Loucy (cell line): ENCODE measurements around the gene SGK1.

Experiments
- H2AFZ ChIP-seq: fragments of 200-600 bp; sonication (generic); 2 replicates; pipeline ENCODE4 v1.6.0; 2016; ENCODE audit warnings: antibody characterized with exemption, mild to moderate bottlenecking, low read length, moderate library complexity
- H3F3A ChIP-seq: fragments of 200-600 bp; 2 replicates; pipeline ENCODE4 v1.6.0; 2016; ENCODE audit warnings: antibody characterized with exemption, low read depth, mild to moderate bottlenecking
- H3K27me3 ChIP-seq: fragments of 200-600 bp; sonication (generic); 2 replicates; pipeline ENCODE4 v1.6.1; 2014; ENCODE audit warnings: low read length, mild to moderate bottlenecking; ENCODE audit not compliant: insufficient read depth, poor library complexity, severe bottlenecking
- H3K36me3 ChIP-seq: fragments of 200-600 bp; sonication (generic); 2 replicates; pipeline ENCODE4 v1.6.1; 2016; ENCODE audit warnings: low read length; ENCODE audit not compliant: insufficient read depth
- H3K4me1 ChIP-seq: fragments of 200-600 bp; sonication (generic); 2 replicates; pipeline ENCODE4 v1.5.1; 2014; ENCODE audit warnings: low read length, mild to moderate bottlenecking; ENCODE audit not compliant: insufficient read depth, poor library complexity, severe bottlenecking
- H3K4me2 ChIP-seq: fragments of 200-600 bp; sonication (generic); 2 replicates; pipeline ENCODE4 v1.6.0; 2014; ENCODE audit warnings: antibody characterized with exemption, low read length, low read depth, mild to moderate bottlenecking; ENCODE audit not compliant: poor library complexity, severe bottlenecking
- H3K4me3 ChIP-seq: fragments of 200-600 bp; sonication (generic); 2 replicates; pipeline ENCODE4 v1.5.1; 2014; ENCODE audit warnings: low read length, mild to moderate bottlenecking, mixed read lengths; ENCODE audit not compliant: poor library complexity, severe bottlenecking
- H3K79me2 ChIP-seq: fragments of 200-600 bp; sonication (generic); 2 replicates; pipeline ENCODE4 v1.6.1; 2014; ENCODE audit warnings: low read length; ENCODE audit not compliant: insufficient read depth
- H3K9ac ChIP-seq: fragments of 200-600 bp; sonication (generic); 2 replicates; pipeline ENCODE4 v1.6.0; 2014; ENCODE audit warnings: mild to moderate bottlenecking, low read depth, low read length, moderate library complexity; ENCODE audit not compliant: poor library complexity, severe bottlenecking
- H3K9me2 ChIP-seq: fragments of 200-600 bp; sonication (generic); replicated peaks from 2 replicates; pipeline ENCODE4 v1.6.1; 2016; ENCODE audit warnings: low read depth, low read length, mixed read lengths
- H3K9me3 ChIP-seq: fragments of 200-600 bp; sonication (generic); 2 replicates; pipeline ENCODE4 v1.6.1; 2014; ENCODE audit warnings: mild to moderate bottlenecking, antibody characterized with exemption, low read length, low read depth; ENCODE audit not compliant: insufficient read depth
- H4K20me1 ChIP-seq: fragments of 200-600 bp; sonication (generic); 2 replicates; pipeline ENCODE4 v1.6.0; 2014; ENCODE audit warnings: antibody characterized with exemption, low read length, mild to moderate bottlenecking; ENCODE audit not compliant: insufficient read depth, poor library complexity, severe bottlenecking
- CTCF ChIP-seq: fragments of 200-600 bp; sonication (generic); conservative IDR thresholded peaks from 2 replicates; pipeline ENCODE4 v1.5.1; 2014; ENCODE audit warnings: mild to moderate bottlenecking, antibody characterized with exemption, low read length
- EZH2phosphoT487 ChIP-seq: fragments of 200-600 bp; IDR thresholded peaks from 2 replicates; pipeline ENCODE4 v1.6.1; 2018; ENCODE audit warnings: antibody characterized with exemption, mild to moderate bottlenecking, moderate library complexity, borderline replicate concordance

The SGK1 gene

GRCh38 chr6:134317471-134318131 lies at the start of gene SGK1:
SGK1 (minus strand) TSS chr6:134318112; CDS start chr6:134317460, 652 bp downstream.
- Histone ChIP-seq H3F3A (no peaks in the 10 kb centered on the region), H4K20me1 (no peaks in the 10 kb centered on the region), H3K4me2 (no peak within 1 kb of the TSS), H3K9me3 (no peaks in the 10 kb centered on the region), H3K9me2 (no peaks in the 10 kb centered on the region), H3K79me2 (no peaks in the 10 kb centered on the region), H3K36me3 (no peaks in the 10 kb centered on the region), H3K4me3 (no peak within 1 kb of the TSS), H3K27me3 (no peaks in the 10 kb centered on the region), H3K9ac (no peak within 1 kb of the TSS), H3K4me1 (no peaks in the 10 kb centered on the region), H2AFZ (no peak within 1 kb of the TSS)
- TF ChIP-seq CTCF (no peak), EZH2phosphoT487 (no peak)

DNA sequence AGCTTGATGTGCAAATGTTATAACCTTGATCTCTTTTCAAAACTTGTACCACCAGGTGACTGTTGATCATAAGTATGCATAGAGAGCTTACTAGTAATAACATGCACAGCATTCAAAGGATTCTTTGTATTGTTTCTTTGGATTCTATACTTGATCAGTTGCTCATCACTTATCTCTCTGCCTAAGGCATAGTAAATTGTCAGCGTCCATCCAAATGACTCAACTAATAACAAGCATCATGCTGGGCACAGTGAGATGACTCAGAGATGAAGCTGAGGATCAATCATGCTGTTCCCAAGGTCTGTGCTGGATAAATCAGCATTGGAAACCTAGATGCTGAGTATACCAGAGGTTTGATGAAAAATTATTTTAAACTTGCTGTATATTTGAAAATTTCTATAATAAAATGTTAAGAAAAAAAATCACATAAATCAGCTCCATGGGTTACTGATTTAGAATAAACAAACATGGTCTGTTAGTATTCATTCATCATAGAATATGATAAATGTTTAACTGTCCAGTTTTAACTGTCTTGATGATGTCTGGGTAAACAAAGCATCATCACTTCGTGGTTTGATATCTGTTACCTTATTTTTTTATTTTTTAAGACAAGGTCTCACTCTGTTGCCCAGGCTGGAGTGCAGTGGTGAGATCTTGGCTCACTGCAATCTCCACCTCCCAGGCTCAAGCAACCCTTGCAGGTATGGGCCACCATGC lies 45.6 kb upstream of the SGK1 start:
- H3F3A ChIP-seq, result no peaks in the 10 kb centered on the region
- H3K4me2 ChIP-seq, result no peak overlapping the region
- no peak for TF ChIP-seq EZH2phosphoT487
- TF ChIP-seq CTCF, result no peak
- H2AFZ ChIP-seq, result no peak overlapping the region
- H3K79me2 ChIP-seq, result no peaks in the 10 kb centered on the region
- H3K9me3 ChIP-seq, result no peaks in the 10 kb centered on the region
- H3K4me1 ChIP-seq, result no peaks in the 10 kb centered on the region
- no peaks in the 10 kb centered on the region for H4K20me1 ChIP-seq
- H3K9me2 ChIP-seq, result no peaks in the 10 kb centered on the region
- no peaks in the 10 kb centered on the region for H3K36me3 ChIP-seq
- no peaks in the 10 kb centered on the region for H3K27me3 ChIP-seq
- H3K4me3 ChIP-seq, result no peak overlapping the region
- no peak overlapping the region for H3K9ac ChIP-seq

- Histone ChIP-seq H3K79me2 (no peaks in the 10 kb centered on the region), H3K4me2 (no peak overlapping the region), H3F3A (no peaks in the 10 kb centered on the region), H3K9ac (no peak overlapping the region), H3K4me1 (no peaks in the 10 kb centered on the region), H4K20me1 (no peaks in the 10 kb centered on the region), H3K9me3 (0 out of 2 replicates have a peak, but pooled peaks cover 2% of the 10 kb centered on the region), H3K9me2 (no peaks in the 10 kb centered on the region), H3K4me3 (no peak overlapping the region), H2AFZ (no peak overlapping the region), H3K27me3 (no peaks in the 10 kb centered on the region), H3K36me3 (no peaks in the 10 kb centered on the region)
- TF ChIP-seq EZH2phosphoT487 (no peak), CTCF (no peak)
Observed at GRCh38 chr6:134361011-134361410, 43.1 kb upstream of the SGK1 start.
